Liver (tissue), 9 donors: Measurements from ENCODE around the gene EID2B. TPM values are rescaled to one million over a fixed set of nuclear protein-coding genes. Genes with fewer than 3 reads are reported as not detected.

ENCODE experiments used
- DNase-seq: peaks from one replicate; pipeline ENCODE4 v3.0.0-alpha.2; 2017; ENCODE audit warnings: low spot score
- H3K27ac ChIP-seq, 2 donors: one replicate each; pipeline ENCODE4 v1.7.0; 2013; ENCODE audit warnings: inconsistent platforms in 2 of 2, low read length in 2 of 2, control low read depth in 1 of 2, low read depth in 1 of 2, mild to moderate bottlenecking in 1 of 2
- H3K27me3 ChIP-seq, 4 donors: one replicate each; pipeline versions ENCODE4 v1.6.1 to v1.7.0; 2013; ENCODE audit warnings: low read length in 3 of 4, inconsistent platforms in 1 of 4, mild to moderate bottlenecking in 1 of 4, moderate library complexity in 1 of 4; ENCODE audit not compliant: control insufficient read depth in 4 of 4, insufficient read depth in 4 of 4
- H3K36me3 ChIP-seq, 4 donors: one replicate each; pipeline versions ENCODE4 v1.6.1 to v1.7.0; 2013; ENCODE audit warnings: low read length in 3 of 4, mild to moderate bottlenecking in 3 of 4, low read depth in 1 of 4, moderate library complexity in 1 of 4; ENCODE audit not compliant: control insufficient read depth in 4 of 4, insufficient read depth in 3 of 4
- H3K4me1 ChIP-seq, 4 donors: one replicate each; pipeline versions ENCODE4 v1.6.1 to v1.7.0; 2013; ENCODE audit warnings: low read length in 3 of 4, mild to moderate bottlenecking in 3 of 4, moderate library complexity in 1 of 4; ENCODE audit not compliant: control insufficient read depth in 4 of 4, insufficient read depth in 4 of 4
- H3K4me3 ChIP-seq, 3 donors: one replicate each; pipeline versions ENCODE4 v1.6.1 to v1.7.0; 2013; ENCODE audit warnings: low read length in 3 of 3, control low read depth in 1 of 3, low read depth in 1 of 3, mild to moderate bottlenecking in 1 of 3
- H3K9ac ChIP-seq, 2 donors: one replicate each; pipeline ENCODE4 v1.7.0; 2013; ENCODE audit warnings: low read length in 2 of 2, mild to moderate bottlenecking in 2 of 2, moderate library complexity in 2 of 2, control low read depth in 1 of 2, low read depth in 1 of 2
- H3K9me3 ChIP-seq, 4 donors: one replicate each; pipeline versions ENCODE4 v1.6.1 to v1.7.0; 2013; ENCODE audit warnings: low read length in 3 of 4; ENCODE audit not compliant: control insufficient read depth in 4 of 4
- EGR1 ChIP-seq, 2 donors: IDR thresholded peaks; 2 replicates each; pipeline ENCODE4 v1.6.1; 2016 to 2018; ENCODE audit warnings: antibody characterized with exemption in 2 of 2, low read depth in 2 of 2
- FOXA1 ChIP-seq: IDR thresholded peaks from 2 replicates; pipeline ENCODE4 v1.6.1; 2016; ENCODE audit warnings: antibody characterized with exemption
- FOXA2 ChIP-seq: IDR thresholded peaks from 2 replicates; pipeline ENCODE4 v1.6.1; 2016; ENCODE audit warnings: antibody characterized with exemption
- GABPA ChIP-seq, 2 donors: IDR thresholded peaks in 1 of 2; conservative IDR thresholded peaks in 1 of 2; 2 replicates each; pipeline ENCODE4 v1.6.1; 2016; ENCODE audit warnings: antibody characterized with exemption in 2 of 2, mild to moderate bottlenecking in 1 of 2, moderate library complexity in 1 of 2
- HNF4A ChIP-seq, 2 donors: conservative IDR thresholded peaks; 2 replicates each; pipeline ENCODE4 v1.6.1; 2016; ENCODE audit warnings: antibody characterized with exemption in 2 of 2, mild to moderate bottlenecking in 2 of 2
- HNF4G ChIP-seq: IDR thresholded peaks from 2 replicates; pipeline ENCODE4 v1.6.1; 2016; ENCODE audit warnings: antibody characterized with exemption
- JUND ChIP-seq, 2 donors: IDR thresholded peaks; 2 replicates each; pipeline ENCODE4 v1.6.1; 2016; ENCODE audit warnings: antibody characterized with exemption in 2 of 2
- NR2F2 ChIP-seq: IDR thresholded peaks from 2 replicates; pipeline ENCODE4 v1.6.1; 2016; ENCODE audit warnings: antibody characterized with exemption
- RAD21 ChIP-seq, 2 donors: IDR thresholded peaks; 2 replicates each; pipeline ENCODE4 v1.6.1; 2016; ENCODE audit warnings: antibody characterized with exemption in 2 of 2, mild to moderate bottlenecking in 2 of 2
- RXRA ChIP-seq, 2 donors: IDR thresholded peaks; 2 replicates each; pipeline ENCODE4 v1.6.1; 2017 to 2018; ENCODE audit warnings: antibody characterized with exemption in 2 of 2, mild to moderate bottlenecking in 1 of 2
- SP1 ChIP-seq: IDR thresholded peaks from 2 replicates; pipeline ENCODE4 v1.6.1; 2018; ENCODE audit warnings: antibody characterized with exemption, mild to moderate bottlenecking
- TAF1 ChIP-seq: conservative IDR thresholded peaks from 2 replicates; pipeline ENCODE4 v1.6.1; 2016; ENCODE audit warnings: antibody characterized with exemption, mild to moderate bottlenecking
- YY1 ChIP-seq: IDR thresholded peaks from 2 replicates; pipeline ENCODE4 v1.6.1; 2016; ENCODE audit warnings: antibody characterized with exemption, mild to moderate bottlenecking
- WGBS: extraction: QIAGEN DNeasy Blood & Tissue Kit; methylation state at CpG from one replicate; pipeline ENCODE4 v1.1.7; 2013; 5-methylcytosine and 5-hydroxymethylcytosine counted together
- polyA plus RNA-seq, 2 donors: library from polyadenylated mRNA; stranded (reverse) in 1 of 2; unstranded in 1 of 2; fragments of 200-250 nt in 1 of 2; fragments of >200 nt in 1 of 2; fragmentation: Nextera tagmentation in 1 of 2; extraction: Ambion mirVana in 1 of 2; gene quantifications; one replicate each; pipeline versions ENCODE4 v1.2.1 to v1.2.3, GENCODE V29; 2013 to 2015
- total RNA-seq, 2 donors: library from RNA; depleted of rRNA; stranded (reverse); fragments of >200 nt; gene quantifications; one replicate each; pipeline ENCODE4 v1.2.3, GENCODE V29; 2014
- TF ChIP-seq, protein P1 (sequence below): fragments of 150-350 bp; IDR thresholded peaks from 2 replicates; pipeline ENCODE4 v1.5.1; 2017; ENCODE audit warnings: improper control_type of control experiment, low read depth, low read length; ENCODE audit not compliant: missing input control
- TF ChIP-seq, protein P2 (sequence below): IDR thresholded peaks from 2 replicates; pipeline ENCODE4 v1.6.1; 2016; ENCODE audit warnings: antibody characterized with exemption, mild to moderate bottlenecking
- TF ChIP-seq, protein P3 (sequence below): IDR thresholded peaks from 2 replicates; pipeline ENCODE4 v1.6.1; 2016; ENCODE audit warnings: antibody characterized with exemption
- TF ChIP-seq, protein P4 (sequence below): IDR thresholded peaks from 2 replicates; pipeline ENCODE4 v1.6.1; 2016; ENCODE audit warnings: antibody characterized with exemption
- TF ChIP-seq, protein P5 (sequence below): IDR thresholded peaks from 2 replicates; pipeline ENCODE4 v1.6.1; 2016; ENCODE audit warnings: antibody characterized with exemption
- donor health status: healthy.
- donor health status: healthy.
- donor health status: healthy.
- donor health status: healthy.
- donor health status: healthy.

EID2B gene
- total and polyA plus RNA-seq, 4 donors = 0.38 to 1.4 (median 1.1) TPM

DNA sequence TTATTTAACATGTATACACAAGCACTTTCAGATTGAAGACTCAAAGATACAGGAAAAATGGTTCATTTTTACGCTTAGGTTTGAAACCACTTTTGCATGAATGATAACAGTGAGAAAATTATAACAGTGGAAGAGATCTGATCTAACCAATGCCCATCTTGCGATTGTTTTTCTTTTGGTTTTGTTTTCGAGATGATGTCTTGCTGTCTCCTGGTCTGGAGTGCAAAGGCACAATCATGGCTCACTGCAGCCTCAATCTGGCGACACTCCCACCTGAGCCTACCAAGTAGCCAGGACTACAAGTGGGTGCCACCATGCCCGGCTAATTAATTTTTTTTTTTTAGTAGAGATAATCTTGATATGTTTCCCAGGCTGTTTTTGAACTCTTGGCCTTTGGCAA, 17.5 kb upstream of the EID2B start:
- Histone ChIP-seq H3K27me3 (no peaks in the 10 kb centered on the region), H3K4me1 (no peaks in the 10 kb centered on the region), H3K9me3 (no peaks in the 10 kb centered on the region), H3K4me3 (no peak overlapping the region), H3K9ac (no peak overlapping the region), H3K27ac (no peak overlapping the region), H3K36me3 (no peaks in the 10 kb centered on the region)
- 85% methylated on average over 5 of the region's 5 CpGs for WGBS
- DNase-seq = no peak
- TF ChIP-seq GABPA (IDR thresholded peaks at IDR 0.05 in 1 of 2, conservative IDR thresholded peaks at IDR 0.05 in 1 of 2) = no peak
- TF ChIP-seq, protein P1, sequence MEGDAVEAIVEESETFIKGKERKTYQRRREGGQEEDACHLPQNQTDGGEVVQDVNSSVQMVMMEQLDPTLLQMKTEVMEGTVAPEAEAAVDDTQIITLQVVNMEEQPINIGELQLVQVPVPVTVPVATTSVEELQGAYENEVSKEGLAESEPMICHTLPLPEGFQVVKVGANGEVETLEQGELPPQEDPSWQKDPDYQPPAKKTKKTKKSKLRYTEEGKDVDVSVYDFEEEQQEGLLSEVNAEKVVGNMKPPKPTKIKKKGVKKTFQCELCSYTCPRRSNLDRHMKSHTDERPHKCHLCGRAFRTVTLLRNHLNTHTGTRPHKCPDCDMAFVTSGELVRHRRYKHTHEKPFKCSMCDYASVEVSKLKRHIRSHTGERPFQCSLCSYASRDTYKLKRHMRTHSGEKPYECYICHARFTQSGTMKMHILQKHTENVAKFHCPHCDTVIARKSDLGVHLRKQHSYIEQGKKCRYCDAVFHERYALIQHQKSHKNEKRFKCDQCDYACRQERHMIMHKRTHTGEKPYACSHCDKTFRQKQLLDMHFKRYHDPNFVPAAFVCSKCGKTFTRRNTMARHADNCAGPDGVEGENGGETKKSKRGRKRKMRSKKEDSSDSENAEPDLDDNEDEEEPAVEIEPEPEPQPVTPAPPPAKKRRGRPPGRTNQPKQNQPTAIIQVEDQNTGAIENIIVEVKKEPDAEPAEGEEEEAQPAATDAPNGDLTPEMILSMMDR = no peak
- no peak for TF ChIP-seq HNF4A (conservative IDR thresholded peaks at IDR 0.05)
- no peak for TF ChIP-seq YY1
- TF ChIP-seq EGR1 (IDR thresholded peaks at IDR 0.05; ENCODE audit: low read depth in 2 of 2) = no peak
- no peak for TF ChIP-seq RXRA (IDR thresholded peaks at IDR 0.05)

DNA sequence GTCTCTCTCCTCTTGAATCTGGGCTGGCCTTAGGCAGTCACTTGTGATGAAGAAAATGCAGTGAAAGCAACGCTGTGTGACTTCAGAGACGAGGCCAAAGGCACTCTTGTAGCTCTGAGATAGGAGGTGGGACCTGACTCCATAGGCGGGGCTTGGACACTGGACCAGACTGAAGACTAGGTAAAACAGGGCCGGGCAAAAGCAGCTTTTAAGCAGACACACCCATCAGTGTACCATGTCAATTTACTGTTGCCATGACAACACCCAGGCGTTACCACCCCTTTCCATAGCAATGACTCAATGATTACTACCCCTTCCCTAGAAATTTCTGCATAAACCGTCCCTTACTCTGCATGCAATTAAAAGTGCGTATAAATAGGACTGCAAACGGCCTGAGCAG, 13.9 kb upstream of the EID2B start:
- Histone ChIP-seq H3K27me3 (no peaks in the 10 kb centered on the region), H3K4me3 (no peak overlapping the region), H3K27ac (no peak overlapping the region), H3K9me3 (no peaks in the 10 kb centered on the region), H3K4me1 (no peaks in the 10 kb centered on the region), H3K9ac (no peak overlapping the region), H3K36me3 (no peaks in the 10 kb centered on the region)
- TF ChIP-seq HNF4G (no peak), FOXA2 (no peak), RXRA (IDR thresholded peaks at IDR 0.05) (no peak), FOXA1 (no peak), HNF4A (conservative IDR thresholded peaks at IDR 0.05) (no peak), TAF1 (no peak), GABPA (IDR thresholded peaks at IDR 0.05 in 1 of 2, conservative IDR thresholded peaks at IDR 0.05 in 1 of 2) (no peak), NR2F2 (no peak), SP1 (no peak), JUND (IDR thresholded peaks at IDR 0.05) (no peak), YY1 (no peak), RAD21 (IDR thresholded peaks at IDR 0.05) (no peak), EGR1 (IDR thresholded peaks at IDR 0.05; ENCODE audit: low read depth in 2 of 2) (no peak)
- TF ChIP-seq, protein P2, sequence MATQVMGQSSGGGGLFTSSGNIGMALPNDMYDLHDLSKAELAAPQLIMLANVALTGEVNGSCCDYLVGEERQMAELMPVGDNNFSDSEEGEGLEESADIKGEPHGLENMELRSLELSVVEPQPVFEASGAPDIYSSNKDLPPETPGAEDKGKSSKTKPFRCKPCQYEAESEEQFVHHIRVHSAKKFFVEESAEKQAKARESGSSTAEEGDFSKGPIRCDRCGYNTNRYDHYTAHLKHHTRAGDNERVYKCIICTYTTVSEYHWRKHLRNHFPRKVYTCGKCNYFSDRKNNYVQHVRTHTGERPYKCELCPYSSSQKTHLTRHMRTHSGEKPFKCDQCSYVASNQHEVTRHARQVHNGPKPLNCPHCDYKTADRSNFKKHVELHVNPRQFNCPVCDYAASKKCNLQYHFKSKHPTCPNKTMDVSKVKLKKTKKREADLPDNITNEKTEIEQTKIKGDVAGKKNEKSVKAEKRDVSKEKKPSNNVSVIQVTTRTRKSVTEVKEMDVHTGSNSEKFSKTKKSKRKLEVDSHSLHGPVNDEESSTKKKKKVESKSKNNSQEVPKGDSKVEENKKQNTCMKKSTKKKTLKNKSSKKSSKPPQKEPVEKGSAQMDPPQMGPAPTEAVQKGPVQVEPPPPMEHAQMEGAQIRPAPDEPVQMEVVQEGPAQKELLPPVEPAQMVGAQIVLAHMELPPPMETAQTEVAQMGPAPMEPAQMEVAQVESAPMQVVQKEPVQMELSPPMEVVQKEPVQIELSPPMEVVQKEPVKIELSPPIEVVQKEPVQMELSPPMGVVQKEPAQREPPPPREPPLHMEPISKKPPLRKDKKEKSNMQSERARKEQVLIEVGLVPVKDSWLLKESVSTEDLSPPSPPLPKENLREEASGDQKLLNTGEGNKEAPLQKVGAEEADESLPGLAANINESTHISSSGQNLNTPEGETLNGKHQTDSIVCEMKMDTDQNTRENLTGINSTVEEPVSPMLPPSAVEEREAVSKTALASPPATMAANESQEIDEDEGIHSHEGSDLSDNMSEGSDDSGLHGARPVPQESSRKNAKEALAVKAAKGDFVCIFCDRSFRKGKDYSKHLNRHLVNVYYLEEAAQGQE = no peak
- TF ChIP-seq, protein P3, sequence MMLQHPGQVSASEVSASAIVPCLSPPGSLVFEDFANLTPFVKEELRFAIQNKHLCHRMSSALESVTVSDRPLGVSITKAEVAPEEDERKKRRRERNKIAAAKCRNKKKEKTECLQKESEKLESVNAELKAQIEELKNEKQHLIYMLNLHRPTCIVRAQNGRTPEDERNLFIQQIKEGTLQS = no peak
- TF ChIP-seq, protein P4, sequence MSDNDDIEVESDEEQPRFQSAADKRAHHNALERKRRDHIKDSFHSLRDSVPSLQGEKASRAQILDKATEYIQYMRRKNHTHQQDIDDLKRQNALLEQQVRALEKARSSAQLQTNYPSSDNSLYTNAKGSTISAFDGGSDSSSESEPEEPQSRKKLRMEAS = no peak
- TF ChIP-seq, protein P5, sequence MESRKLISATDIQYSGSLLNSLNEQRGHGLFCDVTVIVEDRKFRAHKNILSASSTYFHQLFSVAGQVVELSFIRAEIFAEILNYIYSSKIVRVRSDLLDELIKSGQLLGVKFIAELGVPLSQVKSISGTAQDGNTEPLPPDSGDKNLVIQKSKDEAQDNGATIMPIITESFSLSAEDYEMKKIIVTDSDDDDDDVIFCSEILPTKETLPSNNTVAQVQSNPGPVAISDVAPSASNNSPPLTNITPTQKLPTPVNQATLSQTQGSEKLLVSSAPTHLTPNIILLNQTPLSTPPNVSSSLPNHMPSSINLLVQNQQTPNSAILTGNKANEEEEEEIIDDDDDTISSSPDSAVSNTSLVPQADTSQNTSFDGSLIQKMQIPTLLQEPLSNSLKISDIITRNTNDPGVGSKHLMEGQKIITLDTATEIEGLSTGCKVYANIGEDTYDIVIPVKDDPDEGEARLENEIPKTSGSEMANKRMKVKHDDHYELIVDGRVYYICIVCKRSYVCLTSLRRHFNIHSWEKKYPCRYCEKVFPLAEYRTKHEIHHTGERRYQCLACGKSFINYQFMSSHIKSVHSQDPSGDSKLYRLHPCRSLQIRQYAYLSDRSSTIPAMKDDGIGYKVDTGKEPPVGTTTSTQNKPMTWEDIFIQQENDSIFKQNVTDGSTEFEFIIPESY = no peak
- TF ChIP-seq, protein P1 = no peak
- no peak for DNase-seq
- 55% methylated on average over 8 of the region's 8 CpGs for WGBS
